ENCODE data around the gene LRRC46.
A peak's percentile ranks its signal among the peaks of the same experiment; 100 is the strongest.

The LRRC46 gene

DNA sequence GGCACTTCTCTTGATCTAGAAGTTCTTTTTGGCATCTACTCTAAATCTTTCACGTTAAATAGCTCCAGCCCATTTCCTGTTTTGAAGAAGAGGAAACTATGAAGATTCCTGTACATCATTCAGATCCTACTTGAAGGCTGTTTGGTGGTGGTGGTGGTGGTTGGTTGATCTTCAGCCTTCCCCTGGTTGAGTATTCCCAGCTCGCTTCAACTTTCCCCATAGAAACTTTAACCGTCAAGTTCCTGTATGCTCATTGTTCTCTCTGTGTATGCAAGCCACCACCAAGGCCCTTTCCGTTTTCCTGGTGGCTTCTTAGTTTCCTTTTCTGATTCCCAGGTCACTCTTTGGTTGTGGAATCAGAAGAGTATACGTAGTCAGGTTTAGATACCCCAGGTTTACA lies 3.3 kb downstream of the LRRC46 start:
- DNase-seq: no peak

DNA sequence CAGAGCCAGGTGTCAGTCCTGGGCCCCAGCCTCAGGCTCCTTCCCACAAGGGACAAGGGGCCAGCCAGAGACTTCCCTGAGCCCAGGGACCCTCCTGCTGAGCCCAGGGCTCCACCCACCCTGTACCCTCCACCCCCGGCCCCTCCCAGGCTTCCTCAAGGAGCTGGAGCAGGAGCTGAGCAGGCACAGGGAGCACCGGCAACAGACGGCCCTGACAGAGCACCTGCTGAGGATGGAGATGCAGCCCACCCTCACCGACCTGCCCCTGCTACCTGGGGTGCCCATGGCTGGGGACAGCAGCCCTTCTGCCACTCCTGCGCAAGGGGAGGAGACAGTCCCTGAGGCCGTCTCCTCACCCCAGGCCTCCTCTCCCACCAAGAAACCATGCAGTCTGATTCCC lies 5.1 kb downstream of the LRRC46 start:
- DNase-seq: no peak

DNA sequence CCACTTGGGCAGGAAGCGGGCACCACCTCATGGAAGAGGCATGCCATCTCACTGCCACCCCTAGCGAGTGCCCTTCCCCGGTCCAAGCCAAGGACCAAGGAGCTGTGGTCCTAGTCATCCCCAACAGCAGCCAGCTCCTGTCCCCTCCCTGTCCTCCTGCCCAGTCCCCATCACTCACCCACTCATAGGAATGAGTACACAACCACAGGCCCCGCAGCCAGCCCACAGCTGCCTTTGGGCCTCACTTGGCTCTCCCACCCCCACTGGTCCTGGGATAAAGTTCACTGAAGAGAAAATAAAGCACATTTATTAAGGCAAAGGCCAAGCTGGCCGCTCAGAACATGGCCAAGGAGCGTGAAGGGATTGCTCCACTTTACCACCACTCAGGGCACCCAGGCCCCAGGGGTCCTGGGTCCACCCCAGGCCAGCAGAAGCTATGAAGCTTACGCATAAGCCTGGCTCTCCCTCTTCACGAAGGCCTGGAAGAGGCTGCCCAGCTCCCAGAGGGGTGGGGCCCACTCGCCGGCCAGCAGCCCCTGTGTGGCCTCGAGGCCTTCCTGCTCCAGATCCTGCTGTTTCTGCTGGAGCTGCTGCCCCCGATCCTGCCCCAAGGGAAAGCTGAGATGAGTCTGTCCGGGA lies 6.0 kb downstream of the LRRC46 start:
- no peak for DNase-seq

DNA sequence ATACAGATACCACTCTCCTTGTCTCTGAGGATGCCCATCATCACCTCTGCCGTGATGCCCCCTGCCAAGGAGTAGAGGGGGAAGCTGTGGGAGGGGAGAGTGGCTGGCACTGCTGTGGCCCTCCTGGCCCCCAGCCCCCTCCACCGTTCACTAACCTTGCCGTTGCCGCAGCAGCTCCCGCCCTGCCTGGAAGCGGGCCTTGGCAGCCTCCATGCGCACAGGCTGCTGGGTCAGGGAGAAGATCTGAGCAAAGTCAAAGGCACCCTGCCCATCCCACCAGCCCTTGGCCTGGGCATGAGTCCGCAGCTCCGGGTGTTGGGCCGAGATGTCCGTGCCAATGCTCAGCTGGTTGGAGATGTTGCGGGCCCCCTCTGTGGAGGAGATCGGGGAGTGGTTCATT lies 7.2 kb downstream of the LRRC46 start:
- no peak for DNase-seq

DNA sequence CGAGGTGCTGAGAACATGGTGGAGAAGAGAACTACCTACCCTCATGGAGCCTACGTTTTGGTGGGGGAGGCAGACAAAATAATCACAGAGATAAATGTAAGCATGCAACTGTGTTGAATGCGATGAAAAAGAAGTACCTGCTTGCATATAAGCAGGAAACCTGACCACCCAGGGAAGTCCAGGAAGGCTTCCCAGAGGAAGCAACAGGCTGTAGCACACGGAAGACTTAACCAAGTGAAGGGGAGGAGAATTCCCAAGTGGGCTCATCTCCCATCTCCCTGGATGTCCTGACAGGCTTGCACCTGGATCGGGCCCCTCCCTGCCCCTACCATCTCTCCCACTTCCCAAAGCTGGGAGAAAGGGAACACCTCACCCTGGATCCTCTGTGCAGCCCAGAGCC lies 7.6 kb downstream of the LRRC46 start:
- DNase-seq: no peak

DNA sequence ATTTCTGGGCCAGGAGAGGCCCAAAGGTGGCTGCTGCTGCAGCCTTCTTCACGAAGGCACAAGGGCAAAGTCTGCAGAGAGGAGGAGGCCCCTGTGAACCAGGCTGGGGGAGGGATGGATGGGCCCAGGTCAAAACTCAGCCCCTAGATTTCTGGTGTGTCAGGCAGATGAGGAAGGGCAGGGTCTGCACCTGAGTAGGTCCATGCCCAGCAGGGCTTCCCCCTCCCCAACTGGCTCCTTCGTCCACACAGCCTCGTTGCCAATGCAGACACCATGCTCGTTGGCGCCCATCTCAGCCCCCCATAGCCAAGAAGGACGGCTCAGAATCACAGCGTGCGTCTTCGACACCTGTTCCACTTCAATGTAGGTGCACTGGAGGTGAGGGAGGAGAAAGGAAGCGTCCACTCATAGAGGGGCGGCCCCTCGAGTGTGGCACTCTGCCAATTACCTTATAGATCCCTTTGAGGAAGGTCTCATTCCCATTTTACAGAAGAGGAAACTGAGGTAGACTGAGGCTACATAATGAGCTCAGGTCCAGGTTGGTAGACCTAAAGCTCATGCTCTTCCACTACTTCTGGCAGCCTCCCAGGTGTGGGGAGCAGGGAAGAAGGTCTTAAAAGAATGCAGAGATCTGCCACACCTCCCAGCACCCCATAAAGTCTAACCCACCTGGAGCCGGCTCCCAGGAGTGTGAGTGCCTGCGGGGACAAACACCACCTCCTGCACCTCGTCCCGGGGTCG lies 8.7 kb downstream of the LRRC46 start:
- DNase-seq: no peak

DNA sequence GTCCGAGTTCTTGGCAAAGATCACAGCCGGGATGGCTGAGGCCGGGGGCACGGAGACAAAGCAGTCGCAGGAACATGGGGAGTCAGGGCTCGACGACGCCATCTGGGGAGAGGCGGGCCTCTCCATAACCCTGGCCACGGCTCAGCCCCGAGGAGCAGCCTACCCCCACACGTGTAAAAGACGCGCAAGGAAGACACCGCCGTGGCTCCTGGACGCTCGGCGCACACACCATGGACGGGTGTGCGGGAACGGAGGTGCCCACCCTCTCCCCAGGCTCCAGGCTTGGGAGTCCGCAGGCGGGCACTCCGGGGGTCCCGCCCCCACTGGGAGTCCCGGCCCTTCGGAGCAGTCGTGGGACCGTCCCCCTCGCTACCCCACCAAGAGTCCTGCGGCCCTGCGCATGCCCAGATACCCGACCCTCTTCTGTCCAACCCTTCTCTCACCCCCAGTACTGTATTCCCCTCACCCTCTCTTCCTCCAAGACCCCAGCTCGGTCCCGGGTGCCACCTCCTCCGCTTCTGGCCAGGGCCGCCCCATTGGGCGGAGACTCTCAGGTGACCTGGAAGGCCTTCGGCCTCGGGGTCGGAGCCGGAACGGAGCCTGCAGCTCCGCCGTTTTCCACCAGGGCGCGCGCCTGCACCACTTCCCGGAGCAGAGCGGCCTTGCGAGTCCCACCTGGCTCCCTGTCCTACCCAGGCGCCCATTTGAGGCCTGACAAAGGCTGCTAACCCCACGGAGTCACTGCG lies 9.4 kb downstream of the LRRC46 start, which contains the start of gene SCRN2:
Gene SCRN2 (minus strand): TSS at position 532 of the 746 bp plus-strand sequence. CDS start 430 bp downstream, at position 102.
- DNase-seq: peak; percentile 80 to 81

DNA sequence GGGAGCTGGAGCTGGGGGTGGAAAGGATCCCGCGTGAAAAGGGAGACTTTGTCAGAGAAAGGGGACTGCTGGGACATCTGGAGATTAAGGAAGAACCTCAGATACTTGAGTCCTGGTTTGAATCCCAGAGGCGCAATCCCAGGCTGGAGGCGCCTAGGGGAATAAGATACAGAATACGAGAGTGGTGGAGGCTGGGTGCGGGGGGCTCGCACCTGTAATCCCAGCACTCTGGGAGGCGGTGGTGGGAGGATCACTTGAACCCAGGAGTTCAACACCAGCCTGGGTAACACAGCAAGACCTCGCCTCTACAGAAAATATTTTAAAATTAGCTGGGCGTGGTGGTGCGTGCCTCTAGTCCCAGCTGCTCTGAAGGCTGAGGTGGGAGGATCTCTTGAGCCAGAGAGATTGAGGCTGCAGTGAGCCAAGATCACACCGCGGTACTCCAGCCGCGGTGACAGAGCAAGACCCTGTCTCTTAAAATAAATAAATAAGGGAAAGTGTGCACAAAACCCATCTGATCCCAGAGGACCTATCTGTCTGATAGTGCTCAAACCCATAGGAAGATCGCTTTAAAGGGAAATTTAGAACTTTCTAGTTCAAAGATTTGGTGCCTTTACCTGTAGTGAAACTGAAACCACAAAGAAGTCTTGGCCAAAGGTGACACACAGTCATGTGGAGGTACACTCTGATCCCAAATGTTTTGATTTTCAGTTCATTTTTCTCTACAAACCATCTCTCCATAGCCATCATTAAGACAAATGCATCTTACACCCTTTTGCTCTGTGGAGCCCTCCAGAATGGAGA lies 10.2 kb downstream of the LRRC46 start:
- DNase-seq: no peak

DNA sequence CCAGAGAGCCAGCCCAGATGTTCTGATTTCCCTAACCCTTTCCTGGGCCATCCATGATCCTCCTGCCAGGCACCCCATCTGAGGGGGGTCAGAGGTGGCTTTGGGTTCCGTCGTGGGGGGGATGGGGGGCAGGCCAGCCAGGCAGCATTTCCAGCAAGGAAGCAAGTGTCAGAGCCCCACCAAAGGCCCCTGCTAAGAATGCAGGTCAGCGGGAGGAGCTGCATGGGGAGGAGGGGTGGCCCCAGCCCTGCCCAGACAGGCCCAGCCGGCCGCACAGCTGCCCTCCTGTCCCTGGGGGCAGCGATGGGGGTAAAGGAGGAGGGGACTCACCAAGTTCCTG lies 11.9 kb downstream of the LRRC46 start:
- DNase-seq: no peak

DNA sequence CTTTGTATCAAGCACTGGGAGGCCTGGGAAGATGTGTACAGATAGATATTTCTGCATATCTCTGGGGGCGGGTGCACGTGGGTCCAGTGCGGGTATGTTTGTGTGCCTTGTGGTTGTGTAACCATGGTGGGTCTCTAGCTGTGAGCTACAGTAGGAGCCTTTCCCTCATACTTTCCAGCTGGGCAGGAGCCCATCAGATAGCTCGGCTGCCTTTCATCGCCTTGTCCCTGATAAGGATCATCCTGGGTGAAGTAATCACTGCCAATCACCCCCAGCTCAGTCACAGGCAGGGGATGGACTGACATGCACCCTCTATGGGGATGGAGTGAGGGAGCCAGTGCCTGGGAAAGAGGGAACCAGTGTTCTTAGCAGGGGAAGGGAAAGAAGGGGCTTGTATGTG lies 12.8 kb downstream of the LRRC46 start:
- no peak for DNase-seq

DNA sequence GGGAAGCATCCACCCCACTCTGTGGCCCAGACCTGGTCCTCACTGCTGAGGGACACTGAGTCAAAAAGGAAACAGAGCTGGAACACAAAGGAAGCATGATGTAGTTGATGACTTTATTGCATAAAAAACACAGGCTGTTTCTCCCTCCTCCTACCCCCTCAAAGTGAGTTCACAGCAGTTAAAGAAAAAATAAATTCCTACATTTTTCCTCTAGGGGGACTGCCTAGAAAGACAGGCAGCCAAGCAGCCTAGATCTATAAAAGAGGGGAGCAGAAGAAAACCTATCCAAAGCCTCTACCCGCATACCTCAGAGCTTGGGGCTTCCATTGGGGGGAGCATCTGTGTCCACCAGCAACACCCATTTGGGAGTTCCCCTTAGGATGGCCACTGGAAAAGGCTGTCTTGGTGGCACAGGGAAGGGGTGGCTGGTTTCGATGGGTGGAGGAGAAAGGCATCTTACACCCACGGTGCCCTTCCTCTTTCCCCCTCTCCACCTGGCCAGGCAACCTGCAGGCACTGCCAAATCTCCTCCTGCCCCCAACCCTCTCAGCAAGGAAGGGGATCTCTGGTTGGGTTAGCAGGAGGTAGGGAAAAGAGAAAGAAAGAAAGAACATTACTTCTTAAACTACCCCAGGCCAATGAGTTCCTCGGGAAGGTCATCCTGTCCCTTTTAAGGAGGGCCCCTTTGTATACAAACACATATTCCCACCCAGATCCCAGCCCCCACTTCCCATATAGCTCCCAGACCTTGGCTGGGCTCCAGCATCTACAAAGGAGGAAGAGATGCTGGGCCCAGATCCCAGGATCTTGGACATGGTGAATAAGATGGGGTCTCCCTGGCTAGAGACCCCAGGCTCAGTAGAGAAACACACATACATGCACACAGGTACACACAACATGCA lies 13.6 kb downstream of the LRRC46 start:
- DNase-seq: no peak

DNA sequence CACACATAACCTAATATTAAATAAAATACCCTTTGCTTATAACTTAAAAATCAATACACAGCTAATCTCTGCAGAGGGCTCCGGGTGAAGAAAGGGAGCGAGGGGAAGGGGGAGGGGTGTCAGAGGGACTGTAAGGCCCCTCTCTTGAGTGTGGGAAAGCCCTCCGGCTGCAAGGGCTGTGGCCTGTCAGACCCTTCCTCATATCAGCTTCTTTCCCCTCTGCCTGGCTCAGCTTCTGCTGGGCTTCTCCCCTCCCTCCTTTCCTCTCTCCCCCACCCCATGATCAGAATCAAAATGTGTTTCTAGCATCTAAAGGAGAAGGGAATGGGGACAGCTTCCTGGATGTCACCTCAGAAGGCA lies 14.2 kb downstream of the LRRC46 start:
- DNase-seq: no peak

DNA sequence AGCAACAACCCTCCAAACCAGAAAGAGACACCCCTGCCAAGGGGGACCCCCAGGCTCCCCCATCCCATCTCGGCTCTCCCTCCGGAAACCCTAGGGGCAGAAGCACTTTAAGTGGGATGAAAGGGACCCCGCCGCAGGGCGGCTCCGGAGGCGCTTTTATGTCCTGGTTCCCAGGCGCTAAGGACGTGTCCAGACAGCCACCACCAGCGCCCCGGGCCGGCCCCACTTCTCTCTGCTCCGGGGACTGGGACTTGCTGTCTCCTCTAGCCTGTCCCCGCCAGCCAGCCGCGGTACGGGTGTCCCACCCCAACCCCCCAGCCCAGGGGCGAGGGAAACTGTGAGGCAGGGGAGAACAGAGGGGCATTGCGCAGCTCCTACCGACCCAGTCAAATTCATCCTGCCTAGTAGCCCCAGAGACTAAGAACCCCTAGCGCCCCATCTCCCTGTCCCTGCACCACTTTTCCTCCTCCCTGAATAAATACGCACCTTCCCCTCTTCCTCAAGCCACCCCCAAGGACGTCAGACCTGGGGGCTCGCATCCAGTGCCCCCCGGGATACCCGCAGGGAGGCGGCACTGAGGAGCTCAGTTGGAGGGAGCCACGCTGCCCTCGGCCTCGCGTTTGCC lies 15.4 kb downstream of the LRRC46 start:
- no peak for DNase-seq

DNA sequence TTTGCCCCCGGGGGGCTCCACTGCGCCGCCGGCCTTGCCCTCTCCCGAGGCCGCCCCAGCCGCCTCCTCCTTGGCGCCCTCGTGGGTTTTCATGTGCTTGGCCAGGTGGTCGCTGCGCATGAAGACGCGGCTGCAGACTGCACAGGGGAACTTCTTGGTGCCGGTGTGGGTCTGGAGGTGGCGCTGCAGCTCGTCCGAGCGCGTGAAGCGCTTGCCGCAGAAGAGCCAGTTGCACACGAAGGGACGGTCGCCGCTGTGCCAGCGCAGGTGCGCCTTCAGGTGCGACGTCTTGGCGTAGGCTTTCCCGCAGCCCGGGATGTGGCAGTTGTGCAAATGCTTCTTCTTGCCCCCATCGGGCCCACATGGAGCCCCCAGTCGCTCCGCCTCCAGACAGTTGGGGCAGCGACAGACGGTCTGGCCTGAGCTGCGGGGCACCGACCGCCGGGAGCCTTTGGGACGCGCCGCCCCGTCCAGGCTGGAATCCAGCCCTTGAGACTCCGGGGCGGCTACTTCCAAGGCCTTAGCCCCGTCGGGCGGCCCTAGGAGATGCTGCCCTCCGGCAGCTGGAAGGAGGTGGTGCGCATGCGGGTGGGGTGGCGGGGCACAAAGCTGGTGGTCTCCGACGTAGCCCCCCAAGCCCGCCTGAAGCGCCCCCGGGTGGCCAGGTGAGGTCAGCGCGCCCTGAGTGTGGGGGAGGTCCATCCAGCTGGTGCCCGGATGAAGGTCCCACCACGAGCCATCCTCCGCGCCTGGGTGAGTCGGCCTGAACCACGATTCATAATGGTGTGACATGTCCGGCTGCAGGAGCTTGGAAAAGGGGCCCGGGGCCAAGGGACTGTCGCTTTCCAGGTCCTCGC lies 16.1 kb downstream of the LRRC46 start:
- no peak for DNase-seq

DNA sequence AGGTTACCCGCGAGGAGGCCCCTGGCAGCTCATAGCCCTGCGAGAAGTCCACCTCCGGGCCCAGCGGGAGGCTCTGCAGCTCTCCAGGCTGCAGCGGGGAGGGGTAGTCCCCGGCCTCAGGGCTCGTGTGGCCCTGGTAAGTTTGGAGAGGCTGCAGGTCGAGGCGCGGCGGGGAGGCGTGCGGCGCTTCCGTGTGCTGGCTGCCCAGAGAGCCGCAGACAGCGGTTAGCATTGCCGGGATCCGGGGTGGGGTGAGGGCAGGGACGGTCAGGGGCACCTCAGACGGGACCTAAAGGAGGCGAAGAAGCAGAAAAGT lies 16.7 kb downstream of the LRRC46 start:
- DNase-seq: no peak

DNA sequence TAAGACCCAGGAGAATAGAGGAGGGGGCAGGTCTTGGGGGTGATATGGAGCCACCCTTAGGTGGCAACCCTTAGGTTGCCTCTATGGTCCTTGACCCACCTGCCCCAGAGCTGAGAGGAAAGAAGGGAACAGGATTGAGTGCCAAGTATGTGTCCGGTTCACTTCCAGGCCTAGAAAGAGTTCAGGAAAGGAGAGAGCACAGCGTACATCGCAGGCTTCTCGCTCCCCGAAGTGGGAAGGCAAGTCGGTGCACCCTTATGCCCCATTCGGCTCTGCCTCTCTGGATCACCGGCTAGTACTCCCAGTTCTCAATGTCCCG lies 18.9 kb downstream of the LRRC46 start:
- no peak for DNase-seq

DNA sequence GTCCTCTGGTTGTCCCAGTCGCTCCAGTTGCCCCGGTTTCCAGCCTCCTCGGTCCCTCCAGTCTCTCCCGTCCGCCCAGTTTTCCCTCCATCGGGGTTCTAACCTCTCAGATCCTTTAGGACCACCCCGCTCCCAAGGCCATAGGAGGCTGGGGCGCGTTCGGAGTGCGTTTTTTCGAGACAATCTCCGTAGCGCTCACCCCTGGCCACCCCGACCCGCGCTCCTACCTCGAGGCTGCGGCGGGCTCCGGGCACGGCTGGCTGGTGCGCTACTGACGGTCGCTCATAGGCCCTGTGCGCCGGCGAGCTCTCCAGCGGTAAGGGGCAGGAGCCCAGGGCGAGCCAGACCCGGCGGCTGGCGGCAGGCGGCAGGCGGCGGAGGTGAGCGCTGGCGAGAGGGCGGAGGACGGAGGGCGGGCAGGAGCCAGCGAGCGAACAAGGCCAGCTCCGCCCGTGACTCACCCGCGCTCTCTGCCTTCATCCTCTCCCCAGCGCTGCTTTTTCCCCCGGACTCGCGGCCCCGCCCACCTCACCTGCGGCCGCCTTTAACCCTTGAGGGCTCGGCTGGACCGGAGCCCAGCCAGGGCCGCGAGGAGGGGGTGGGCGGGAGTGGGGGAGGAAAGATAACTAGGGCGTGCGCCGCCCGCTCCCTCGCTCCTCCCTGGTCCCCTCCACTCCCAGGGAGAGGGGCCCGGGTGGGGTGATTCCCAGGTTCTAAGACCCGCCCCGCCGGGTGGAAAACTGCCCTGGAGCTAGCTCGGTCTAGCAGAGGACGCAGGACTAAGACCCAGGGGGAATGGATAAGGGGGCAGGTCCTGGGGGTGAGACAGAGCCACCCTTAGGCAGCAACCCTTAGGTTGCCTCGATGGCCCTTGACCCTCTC lies 19.5 kb downstream of the LRRC46 start, which contains the start of gene SP6:
Gene SP6 (minus strand): TSS at position 472 of the 882 bp plus-strand sequence. CDS start 2,734 bp downstream, outside the sequence.
- peak; percentile 68 to 69 for DNase-seq

DNA sequence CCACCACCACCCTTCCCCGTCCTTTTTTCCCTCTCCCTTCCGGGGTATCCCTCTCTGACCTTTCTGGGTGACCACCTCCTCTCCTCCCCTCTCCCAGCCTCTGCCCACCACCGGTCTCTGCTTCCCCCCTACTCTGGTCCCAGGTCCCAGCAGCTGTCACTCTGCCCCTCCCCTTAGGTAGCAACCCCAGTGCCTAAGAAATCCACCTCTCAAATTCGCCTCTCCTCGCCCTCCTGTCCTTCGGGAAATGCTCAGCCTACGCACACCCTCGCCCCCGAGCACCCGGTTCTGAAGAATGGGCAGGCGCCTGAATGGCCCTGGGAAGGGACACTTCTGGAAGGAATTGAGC lies 20.3 kb downstream of the LRRC46 start:
- DNase-seq: no peak

DNA sequence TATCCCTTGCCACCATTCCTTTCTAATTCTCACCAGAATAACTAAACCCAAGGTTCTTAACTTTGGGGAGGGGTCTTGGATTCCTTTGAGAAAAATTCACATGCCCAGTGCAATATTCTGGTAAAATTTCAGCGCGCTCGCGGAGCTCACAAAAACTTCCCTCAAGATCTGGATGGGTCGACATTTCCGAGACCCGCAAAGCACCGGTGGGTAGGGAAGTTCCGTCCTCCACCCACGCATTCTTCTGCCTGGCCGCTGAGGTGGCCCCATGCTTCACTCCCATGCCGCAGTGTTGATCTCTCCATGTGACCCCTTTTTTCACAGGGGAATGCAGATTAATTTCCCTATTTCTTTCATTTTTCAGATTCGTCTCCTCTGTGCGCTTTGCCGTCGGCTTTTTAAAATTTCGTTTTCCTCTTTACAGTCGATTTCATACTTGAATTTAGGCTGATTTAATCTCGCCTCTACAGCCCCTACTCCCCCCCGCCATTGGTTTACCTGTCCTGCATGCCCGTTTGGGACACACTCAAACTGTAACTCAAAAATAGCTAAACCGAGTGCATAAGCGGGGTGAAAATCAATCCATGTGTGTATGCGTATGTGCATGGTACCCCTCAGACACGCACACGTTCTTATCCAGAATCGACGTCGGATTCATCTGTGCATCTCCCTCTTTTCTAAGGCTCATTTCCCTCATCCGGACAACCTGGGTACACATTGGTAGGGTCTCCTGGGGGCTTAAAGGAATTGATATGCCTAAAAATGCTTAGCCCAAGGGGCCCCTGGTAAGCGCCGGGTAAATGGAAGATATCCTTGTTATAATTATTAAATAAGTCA lies 20.9 kb downstream of the LRRC46 start:
- DNase-seq: no peak
